Activated CD8-positive, alpha-beta T cell treated with anti-CD3 and anti-CD28 coated beads for 36 hours (primary cell): ENCODE data around the gene UGT2B17. TPM values are rescaled to one million over a fixed set of nuclear protein-coding genes. Genes with fewer than 3 reads are reported as not detected.

Source experiments
- ATAC-seq: fragments of 200-7000 bp; cut with Tn5 transposase; one replicate; pipeline ENCODE4 v1.10.0; 2021; ENCODE audit warnings: mild to moderate bottlenecking, moderate library complexity
- CTCF ChIA-PET: fragments of 350-600 bp; sonication (Branson Sonifier 250); formaldehyde crosslinking; loops from one replicate; lab custom pipeline; 2021; ENCODE audit warnings: antibody characterized with exemption; lab: Charles Lee
- POLR2A ChIA-PET: fragments of 350-600 bp; sonication (Branson Sonifier 250); formaldehyde crosslinking; loops from one replicate; lab custom pipeline; 2021; ENCODE audit warnings: antibody characterized with exemption; lab: Charles Lee
- DNase-seq: peaks from one replicate; pipeline ENCODE4 v3.0.0-alpha.2; 2020
- H3K27ac Mint-ChIP-seq: one replicate; pipeline ENCODE4 v1.8.0; 2021; ENCODE audit warnings: mild to moderate bottlenecking, mixed read lengths
- H3K27me3 Mint-ChIP-seq: one replicate; pipeline ENCODE4 v1.8.0; 2021; ENCODE audit warnings: mixed read lengths
- H3K36me3 Mint-ChIP-seq: one replicate; pipeline ENCODE4 v1.8.0; 2021; ENCODE audit warnings: low read depth, mixed read lengths
- H3K4me1 Mint-ChIP-seq: one replicate; pipeline ENCODE4 v1.8.0; 2021; ENCODE audit warnings: low read depth, mixed read lengths
- H3K4me3 Mint-ChIP-seq: one replicate; pipeline ENCODE4 v1.8.0; 2021; ENCODE audit warnings: mild to moderate bottlenecking, moderate library complexity, mixed read lengths
- H3K9me3 Mint-ChIP-seq: one replicate; pipeline ENCODE4 v1.8.0; 2021; ENCODE audit warnings: mixed read lengths
- intact Hi-C: fragments of 100-400 bp; cut with micrococcal nuclease; formaldehyde crosslinking; loops from one replicate; pipeline ENCODE4 v1.10.0; 2022
- total RNA-seq, 2 experiments: library from RNA; stranded (reverse); gene quantifications; one replicate each; pipeline ENCODE4 v1.2.3, GENCODE V29; 2021
- TF ChIP-seq, protein P1 (sequence below): fragments of 200-600 bp; IDR thresholded peaks from one replicate; pipeline ENCODE4 v1.8.0; 2022; ENCODE audit warnings: antibody characterized with exemption, mild to moderate bottlenecking

The UGT2B17 gene
- total RNA-seq, 2 experiments from 2014 or later = not detected

DNA sequence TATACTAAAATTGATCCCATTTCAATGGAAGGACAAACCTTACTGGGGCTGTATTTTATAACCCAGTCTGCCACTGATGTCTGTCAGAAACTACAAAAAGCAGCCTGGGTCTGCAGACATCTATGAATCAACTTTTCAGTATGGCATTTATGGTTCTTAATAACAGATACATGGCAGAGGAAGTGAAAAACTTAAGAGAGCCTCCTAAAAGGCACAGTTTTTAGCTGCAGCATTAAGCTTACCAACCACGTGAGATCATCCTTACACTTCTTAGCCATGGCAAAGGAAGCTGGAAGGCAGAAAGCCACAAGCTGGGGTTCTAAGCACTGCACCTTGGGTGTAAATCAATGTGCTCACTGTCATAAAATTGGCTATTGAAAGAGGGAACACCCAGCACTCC, 16.6 kb upstream of the UGT2B17 start:
- no peaks in the 10 kb centered on the region for H3K36me3 Mint-ChIP-seq
- ChIA-PET CTCF (no interaction called here), POLR2A (no interaction called here)
- ATAC-seq (no peak), DNase-seq (no peak)
- H3K4me3 Mint-ChIP-seq = no peak overlapping the region
- H3K4me1 Mint-ChIP-seq = no peaks in the 10 kb centered on the region
- TF ChIP-seq, protein P1, sequence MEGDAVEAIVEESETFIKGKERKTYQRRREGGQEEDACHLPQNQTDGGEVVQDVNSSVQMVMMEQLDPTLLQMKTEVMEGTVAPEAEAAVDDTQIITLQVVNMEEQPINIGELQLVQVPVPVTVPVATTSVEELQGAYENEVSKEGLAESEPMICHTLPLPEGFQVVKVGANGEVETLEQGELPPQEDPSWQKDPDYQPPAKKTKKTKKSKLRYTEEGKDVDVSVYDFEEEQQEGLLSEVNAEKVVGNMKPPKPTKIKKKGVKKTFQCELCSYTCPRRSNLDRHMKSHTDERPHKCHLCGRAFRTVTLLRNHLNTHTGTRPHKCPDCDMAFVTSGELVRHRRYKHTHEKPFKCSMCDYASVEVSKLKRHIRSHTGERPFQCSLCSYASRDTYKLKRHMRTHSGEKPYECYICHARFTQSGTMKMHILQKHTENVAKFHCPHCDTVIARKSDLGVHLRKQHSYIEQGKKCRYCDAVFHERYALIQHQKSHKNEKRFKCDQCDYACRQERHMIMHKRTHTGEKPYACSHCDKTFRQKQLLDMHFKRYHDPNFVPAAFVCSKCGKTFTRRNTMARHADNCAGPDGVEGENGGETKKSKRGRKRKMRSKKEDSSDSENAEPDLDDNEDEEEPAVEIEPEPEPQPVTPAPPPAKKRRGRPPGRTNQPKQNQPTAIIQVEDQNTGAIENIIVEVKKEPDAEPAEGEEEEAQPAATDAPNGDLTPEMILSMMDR = no peak
- H3K9me3 Mint-ChIP-seq = no peaks in the 10 kb centered on the region
- H3K27me3 Mint-ChIP-seq = peaks cover 1% of the 10 kb centered on the region
- intact Hi-C loops = no loop called here
- H3K27ac Mint-ChIP-seq = no peak overlapping the region

DNA sequence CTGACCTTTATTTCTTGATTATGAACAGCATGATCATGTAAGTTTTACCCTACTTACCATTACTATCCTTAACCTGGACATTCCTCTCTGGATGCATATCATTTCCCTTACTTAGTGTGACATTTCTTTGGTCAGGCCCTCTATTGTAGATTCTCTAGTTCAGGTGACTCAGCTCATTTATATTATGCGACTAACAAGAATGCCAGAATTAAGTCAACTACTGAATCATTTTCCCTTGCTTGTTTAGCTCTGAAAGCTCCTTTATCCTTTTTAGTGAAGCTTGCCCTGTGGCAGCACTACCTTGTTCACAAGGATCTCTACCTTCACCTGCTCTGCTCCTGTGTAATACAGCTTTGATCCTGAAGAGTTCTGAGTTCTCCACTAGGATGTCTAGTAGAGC, 15.1 kb upstream of the UGT2B17 start:
- ATAC-seq (no peak), DNase-seq (no peak)
- no peak overlapping the region for H3K4me3 Mint-ChIP-seq
- peaks cover 1% of the 10 kb centered on the region for H3K27me3 Mint-ChIP-seq
- ChIA-PET POLR2A (no interaction called here), CTCF (no interaction called here)
- no peak overlapping the region for H3K27ac Mint-ChIP-seq
- intact Hi-C loops = no loop called here
- H3K9me3 Mint-ChIP-seq = no peaks in the 10 kb centered on the region
- TF ChIP-seq, protein P1 = no peak
- no peaks in the 10 kb centered on the region for H3K36me3 Mint-ChIP-seq
- no peaks in the 10 kb centered on the region for H3K4me1 Mint-ChIP-seq

DNA sequence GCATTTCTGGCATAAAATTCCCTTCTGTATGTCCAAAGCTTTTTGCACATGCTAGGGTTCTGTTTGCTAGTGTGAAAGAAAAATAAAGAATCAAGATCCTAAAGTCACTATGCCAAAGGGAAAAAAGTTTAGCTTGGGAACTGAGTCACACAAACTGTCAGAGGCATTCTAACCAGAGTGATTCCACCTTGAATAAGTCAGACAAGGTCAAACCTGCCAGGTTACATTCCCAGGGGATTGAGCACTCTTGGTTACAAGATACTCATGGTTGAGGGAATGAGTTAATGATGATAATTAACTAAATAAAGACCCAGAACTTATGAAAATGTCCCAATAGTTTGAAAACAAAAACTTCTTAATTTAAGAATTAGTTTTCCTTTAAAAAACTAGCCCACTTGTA, 13.7 kb upstream of the UGT2B17 start:
- H3K27me3 Mint-ChIP-seq = peaks cover 1% of the 10 kb centered on the region
- CTCF ChIA-PET = no interaction called here
- H3K4me3 Mint-ChIP-seq = no peak overlapping the region
- POLR2A ChIA-PET = no interaction called here
- H3K9me3 Mint-ChIP-seq = no peaks in the 10 kb centered on the region
- no peaks in the 10 kb centered on the region for H3K36me3 Mint-ChIP-seq
- intact Hi-C loops = no loop called here
- DNase-seq = no peak
- no peaks in the 10 kb centered on the region for H3K4me1 Mint-ChIP-seq
- no peak overlapping the region for H3K27ac Mint-ChIP-seq
- no peak for ATAC-seq
- TF ChIP-seq, protein P1 = no peak

DNA sequence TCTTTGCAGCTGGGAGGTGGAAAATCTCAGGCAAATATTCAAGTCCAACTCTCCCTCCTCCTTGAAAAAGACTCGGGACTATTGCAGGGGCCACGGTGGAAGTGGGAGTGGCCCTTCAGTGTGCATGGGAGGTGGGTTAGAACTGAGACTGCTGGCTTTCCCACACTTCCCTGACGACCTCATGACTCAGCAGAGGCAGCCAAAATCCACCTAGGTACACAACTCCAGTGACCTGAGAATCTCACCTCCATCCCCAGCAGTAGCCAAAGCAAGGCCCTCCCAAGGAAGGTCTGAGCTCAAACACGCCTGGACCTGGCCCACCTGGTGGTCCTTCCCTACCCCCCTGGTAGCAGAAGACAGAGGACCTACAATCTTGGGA, 6.2 kb upstream of the UGT2B17 start:
- Mint-ChIP-seq H3K36me3 (no peaks in the 10 kb centered on the region), H3K9me3 (no peaks in the 10 kb centered on the region), H3K4me3 (no peak overlapping the region), H3K27ac (no peak overlapping the region), H3K4me1 (no peaks in the 10 kb centered on the region), H3K27me3 (peaks cover 1% of the 10 kb centered on the region)
- TF ChIP-seq, protein P1 = no peak
- intact Hi-C loops = no loop called here
- ATAC-seq (no peak), DNase-seq (no peak)
- CTCF ChIA-PET = no interaction called here
- POLR2A ChIA-PET = no interaction called here

DNA sequence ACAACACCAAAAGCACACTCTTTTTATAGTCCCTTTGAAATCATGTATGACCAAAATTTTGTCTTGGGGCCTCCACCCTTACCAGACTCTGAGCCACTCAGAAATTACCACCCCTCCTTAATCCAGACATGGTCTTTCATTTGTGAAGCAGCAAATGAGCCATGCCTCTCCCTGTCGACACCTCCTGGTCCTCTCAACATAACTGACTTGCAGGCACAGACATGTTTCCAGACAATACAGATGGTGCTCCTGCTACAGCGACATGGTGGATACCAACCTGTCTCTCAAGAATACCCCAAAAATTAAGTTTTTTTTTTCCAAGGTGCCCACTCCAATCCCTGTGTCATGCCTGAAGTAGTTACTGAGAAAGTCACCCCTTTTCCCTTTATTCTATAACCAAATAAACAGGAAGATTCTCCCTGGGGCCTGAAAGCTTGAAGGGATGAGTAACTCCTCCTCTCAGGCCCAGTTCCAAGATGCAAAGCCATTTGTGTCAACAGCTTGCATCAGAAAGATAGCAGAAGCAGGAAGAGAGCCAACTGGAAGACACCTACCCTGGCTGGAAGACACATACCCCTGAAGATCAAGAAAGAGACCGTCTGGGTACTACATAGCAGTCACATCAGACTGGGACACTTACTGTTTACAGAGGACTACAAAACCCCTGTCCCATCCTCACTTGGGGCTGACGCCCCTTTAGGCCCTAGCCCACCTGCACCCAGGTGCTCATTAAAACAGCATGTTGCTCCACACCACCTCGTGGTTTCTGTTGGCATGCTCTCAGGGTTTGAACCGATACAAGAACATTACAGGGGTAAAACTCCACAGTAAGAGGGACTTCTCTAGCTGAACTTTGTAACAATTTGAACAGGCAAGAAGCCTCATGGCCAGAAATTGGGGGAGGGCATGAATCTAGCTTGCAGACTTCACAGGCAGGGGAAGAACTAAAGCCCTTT, 5.5 kb upstream of the UGT2B17 start:
- ATAC-seq = no peak
- intact Hi-C loops = no loop called here
- CTCF ChIA-PET = no interaction called here

More for the DNA sequence above, 5.5 kb upstream of the UGT2B17 start:
- no peaks in the 10 kb centered on the region for H3K36me3 Mint-ChIP-seq
- H3K9me3 Mint-ChIP-seq = no peaks in the 10 kb centered on the region
- TF ChIP-seq, protein P1 = no peak
- no peak overlapping the region for H3K27ac Mint-ChIP-seq
- POLR2A ChIA-PET = no interaction called here
- H3K4me1 Mint-ChIP-seq = no peaks in the 10 kb centered on the region
- H3K4me3 Mint-ChIP-seq = no peak overlapping the region
- H3K27me3 Mint-ChIP-seq = peaks cover 1% of the 10 kb centered on the region
- DNase-seq = no peak
